HG02973 (cell line): ENCODE measurements around the gene SDR42E1.

Experiments
- ATAC-seq: cut with Tn5 transposase; IDR thresholded peaks from one replicate; pipeline ENCODE4 v1.9.1; 2021; ENCODE audit warnings: moderate library complexity; ENCODE audit not compliant: unreplicated experiment

SDR42E1 gene

GRCh38 chr16:81940781-81941560 is 70.3 kb downstream of the SDR42E1 start:
- no peak for ATAC-seq

GRCh38 chr16:81939164-81940056 is 71.9 kb downstream of the SDR42E1 start:
- no peak for ATAC-seq
